ENCODE results near the gene PIGN.

PIGN gene

GRCh38 chr18:62196079-62196478 is 9.2 kb upstream of the PIGN start:
- TF ChIP-seq, protein P1, sequence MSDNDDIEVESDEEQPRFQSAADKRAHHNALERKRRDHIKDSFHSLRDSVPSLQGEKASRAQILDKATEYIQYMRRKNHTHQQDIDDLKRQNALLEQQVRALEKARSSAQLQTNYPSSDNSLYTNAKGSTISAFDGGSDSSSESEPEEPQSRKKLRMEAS (IDR thresholded peaks at IDR 0.05; ENCODE audit: low read depth, low read length) = no peak
- TF ChIP-seq, protein P2, sequence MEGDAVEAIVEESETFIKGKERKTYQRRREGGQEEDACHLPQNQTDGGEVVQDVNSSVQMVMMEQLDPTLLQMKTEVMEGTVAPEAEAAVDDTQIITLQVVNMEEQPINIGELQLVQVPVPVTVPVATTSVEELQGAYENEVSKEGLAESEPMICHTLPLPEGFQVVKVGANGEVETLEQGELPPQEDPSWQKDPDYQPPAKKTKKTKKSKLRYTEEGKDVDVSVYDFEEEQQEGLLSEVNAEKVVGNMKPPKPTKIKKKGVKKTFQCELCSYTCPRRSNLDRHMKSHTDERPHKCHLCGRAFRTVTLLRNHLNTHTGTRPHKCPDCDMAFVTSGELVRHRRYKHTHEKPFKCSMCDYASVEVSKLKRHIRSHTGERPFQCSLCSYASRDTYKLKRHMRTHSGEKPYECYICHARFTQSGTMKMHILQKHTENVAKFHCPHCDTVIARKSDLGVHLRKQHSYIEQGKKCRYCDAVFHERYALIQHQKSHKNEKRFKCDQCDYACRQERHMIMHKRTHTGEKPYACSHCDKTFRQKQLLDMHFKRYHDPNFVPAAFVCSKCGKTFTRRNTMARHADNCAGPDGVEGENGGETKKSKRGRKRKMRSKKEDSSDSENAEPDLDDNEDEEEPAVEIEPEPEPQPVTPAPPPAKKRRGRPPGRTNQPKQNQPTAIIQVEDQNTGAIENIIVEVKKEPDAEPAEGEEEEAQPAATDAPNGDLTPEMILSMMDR (IDR thresholded peaks at IDR 0.05; ENCODE audit: low read depth, low read length) = peak; percentile 27
- no peak overlapping the region for H3K4me3 ChIP-seq (ENCODE audit: low read depth, low read length)

DNA sequence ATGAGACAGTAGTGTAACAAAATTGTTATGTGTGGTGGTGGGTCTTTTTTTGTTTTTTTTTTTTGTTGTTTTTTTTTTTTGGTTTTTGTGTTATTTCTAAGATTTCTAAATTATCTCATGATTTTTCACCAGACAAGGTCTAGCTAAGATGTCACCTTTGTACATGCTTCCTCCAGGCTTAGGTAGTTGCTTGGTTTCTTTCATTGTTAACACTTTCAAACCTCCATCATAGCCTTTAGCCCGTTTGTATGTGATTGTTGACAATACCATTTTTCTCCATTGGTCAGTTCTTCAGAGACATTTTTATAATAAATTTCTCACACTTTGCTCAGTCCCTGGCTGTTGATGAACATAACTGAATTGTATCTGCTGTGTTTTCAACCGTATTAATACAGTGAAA is 2.4 kb upstream of the PIGN start:
- TF ChIP-seq POLR2A (IDR thresholded peaks at IDR 0.05; ENCODE audit: extremely low read depth, insufficient read length) = no peak
- TF ChIP-seq, protein P2 (IDR thresholded peaks at IDR 0.05; ENCODE audit: low read depth, low read length) = no peak
- TF ChIP-seq, protein P1 (IDR thresholded peaks at IDR 0.05; ENCODE audit: low read depth, low read length) = no peak
- no peak for TF ChIP-seq MYC (IDR thresholded peaks at IDR 0.05; ENCODE audit: low read depth, low read length)
- no peak for DNase-seq (ENCODE audit: low read depth)
- peak overlapping the region; percentile 80 for H3K4me3 ChIP-seq (ENCODE audit: low read depth, low read length)

More at GRCh38 chr18:62196079-62196478, 9.2 kb upstream of the PIGN start:
- no peak for DNase-seq (ENCODE audit: low read depth)

DNA sequence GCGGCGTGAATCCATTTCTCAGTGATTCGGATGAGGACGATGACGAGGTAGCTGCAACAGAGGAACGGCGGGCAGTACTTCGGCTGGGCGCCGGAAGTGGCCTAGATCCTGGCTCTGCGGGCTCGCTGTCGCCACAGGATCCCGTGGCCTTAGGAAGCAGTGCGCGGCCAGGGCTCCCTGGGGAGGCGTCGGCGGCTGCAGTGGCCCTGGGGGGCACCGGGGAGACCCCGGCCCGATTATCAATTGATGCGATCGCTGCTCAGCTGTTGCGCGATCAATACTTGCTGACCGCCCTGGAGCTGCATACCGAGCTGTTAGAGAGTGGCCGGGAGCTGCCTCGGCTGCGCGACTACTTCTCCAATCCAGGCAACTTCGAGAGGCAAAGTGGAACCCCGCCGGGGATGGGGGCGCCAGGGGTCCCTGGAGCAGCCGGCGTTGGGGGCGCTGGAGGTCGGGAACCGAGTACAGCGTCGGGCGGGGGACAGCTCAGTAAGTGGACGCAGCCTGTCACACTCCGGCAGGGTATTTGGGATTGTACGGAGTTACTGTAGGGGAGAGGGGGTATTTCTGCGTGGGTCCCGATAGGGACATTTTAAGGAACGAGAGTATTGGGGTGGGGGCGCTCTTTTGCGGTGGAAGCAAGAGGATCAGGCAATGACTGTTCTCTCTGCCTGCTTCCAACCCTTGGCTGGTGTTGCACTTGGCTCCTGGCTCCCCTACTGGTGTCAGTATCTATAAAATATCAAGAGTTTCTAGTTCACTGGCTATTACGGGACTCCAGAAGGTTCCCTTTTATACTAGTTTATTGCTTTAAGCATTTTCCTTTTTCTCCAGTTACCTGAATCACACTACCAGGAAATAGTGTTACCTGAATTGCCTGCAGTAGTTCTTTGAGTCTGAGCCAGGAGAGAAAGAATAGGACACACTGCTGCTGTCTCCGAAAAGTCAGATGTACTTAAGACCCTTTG is 971 bp upstream of the PIGN start:
- peak overlapping the region; percentile 80 for H3K4me3 ChIP-seq (ENCODE audit: low read depth, low read length)
- TF ChIP-seq POLR2A (IDR thresholded peaks at IDR 0.05; ENCODE audit: extremely low read depth, insufficient read length) (no peak), MYC (IDR thresholded peaks at IDR 0.05; ENCODE audit: low read depth, low read length) (no peak)
- TF ChIP-seq, protein P1 (IDR thresholded peaks at IDR 0.05; ENCODE audit: low read depth, low read length) = no peak
- TF ChIP-seq, protein P2 (IDR thresholded peaks at IDR 0.05; ENCODE audit: low read depth, low read length) = peak; percentile 9
- peak; percentile 72 for DNase-seq (ENCODE audit: low read depth)

DNA sequence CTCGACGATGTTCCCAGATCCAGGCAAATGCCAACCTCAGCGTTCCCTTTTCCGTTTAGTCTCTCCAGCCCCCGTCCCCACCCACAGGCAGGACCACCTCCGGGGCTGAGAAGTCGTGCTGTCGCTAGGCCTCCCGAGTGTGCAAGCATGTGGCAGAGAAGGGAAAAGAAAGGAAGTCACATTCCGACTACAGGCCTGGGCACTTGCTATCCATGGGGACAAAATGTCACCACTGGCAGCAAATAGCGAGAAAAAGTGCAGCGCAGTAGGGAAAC is 420 bp downstream of the PIGN start:
- H3K4me3 ChIP-seq (ENCODE audit: low read depth, low read length) = peak overlapping the region; percentile 73
- no peak for DNase-seq (ENCODE audit: low read depth)
- TF ChIP-seq MYC (IDR thresholded peaks at IDR 0.05; ENCODE audit: low read depth, low read length) = peak; percentile 57; the same call in 1 of the 2 replicates
- TF ChIP-seq, protein P1 (IDR thresholded peaks at IDR 0.05; ENCODE audit: low read depth, low read length) = peak; percentile 33; the same call in 1 of the 2 replicates
- no peak for TF ChIP-seq POLR2A (IDR thresholded peaks at IDR 0.05; ENCODE audit: extremely low read depth, insufficient read length)
- TF ChIP-seq, protein P2 (IDR thresholded peaks at IDR 0.05; ENCODE audit: low read depth, low read length) = no peak

DNA sequence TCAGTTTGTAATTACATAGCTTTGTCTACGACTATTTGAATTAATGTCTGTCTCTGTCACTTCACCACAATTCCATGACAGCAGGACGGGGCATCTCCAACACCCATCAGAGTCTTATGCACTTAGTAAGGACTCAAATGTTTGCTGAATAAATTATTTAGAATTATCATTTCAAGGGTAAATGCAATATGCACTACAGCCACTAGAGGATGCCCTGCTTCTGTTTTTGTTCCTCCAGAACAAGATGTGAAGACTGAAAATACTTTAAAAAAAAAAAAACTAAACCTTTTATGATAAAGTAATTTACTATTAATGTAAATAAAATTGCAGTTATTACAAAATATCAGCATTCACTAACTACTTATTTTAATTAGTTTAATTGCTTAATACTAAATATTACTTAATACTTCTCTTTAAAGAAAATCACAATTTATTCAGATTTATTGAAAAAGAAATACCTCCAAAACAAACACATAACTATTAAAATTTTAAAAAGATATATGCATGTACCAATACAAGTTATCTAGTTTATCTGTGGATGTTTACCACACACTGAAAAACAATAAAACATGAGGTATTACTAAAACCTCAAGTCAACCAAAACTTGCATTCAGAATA is 3.2 kb downstream of the PIGN start:
- TF ChIP-seq, protein P2 (IDR thresholded peaks at IDR 0.05; ENCODE audit: low read depth, low read length) = peak; percentile 79
- no peak for TF ChIP-seq POLR2A (IDR thresholded peaks at IDR 0.05; ENCODE audit: extremely low read depth, insufficient read length)
- TF ChIP-seq, protein P1 (IDR thresholded peaks at IDR 0.05; ENCODE audit: low read depth, low read length) = no peak
- no peak for TF ChIP-seq MYC (IDR thresholded peaks at IDR 0.05; ENCODE audit: low read depth, low read length)
- no peak overlapping the region for H3K4me3 ChIP-seq (ENCODE audit: low read depth, low read length)
- DNase-seq (ENCODE audit: low read depth) = peak; percentile 63
